ENCODE results near the gene CAGE1.

The CAGE1 gene

DNA sequence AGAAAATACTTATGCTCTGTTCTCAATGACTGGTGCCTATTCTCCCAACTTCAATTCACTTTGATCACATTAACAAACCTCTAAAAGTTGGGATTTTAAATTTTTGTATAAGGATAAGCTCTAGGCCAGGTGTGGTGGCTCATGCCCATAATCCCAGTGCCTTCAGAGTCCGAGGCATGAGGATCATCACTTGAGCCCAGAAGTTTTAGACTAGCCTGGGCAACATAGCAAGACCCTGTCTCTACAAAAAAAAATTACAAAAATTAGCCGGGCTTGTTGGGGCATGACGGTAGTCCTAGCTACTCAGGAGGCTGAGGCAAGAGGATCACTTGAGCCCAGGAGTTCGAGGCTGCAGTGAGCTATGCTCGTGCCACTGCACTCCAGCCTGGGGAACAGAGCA lies 80.5 kb downstream of the CAGE1 start:
- no peak for DNase-seq

DNA sequence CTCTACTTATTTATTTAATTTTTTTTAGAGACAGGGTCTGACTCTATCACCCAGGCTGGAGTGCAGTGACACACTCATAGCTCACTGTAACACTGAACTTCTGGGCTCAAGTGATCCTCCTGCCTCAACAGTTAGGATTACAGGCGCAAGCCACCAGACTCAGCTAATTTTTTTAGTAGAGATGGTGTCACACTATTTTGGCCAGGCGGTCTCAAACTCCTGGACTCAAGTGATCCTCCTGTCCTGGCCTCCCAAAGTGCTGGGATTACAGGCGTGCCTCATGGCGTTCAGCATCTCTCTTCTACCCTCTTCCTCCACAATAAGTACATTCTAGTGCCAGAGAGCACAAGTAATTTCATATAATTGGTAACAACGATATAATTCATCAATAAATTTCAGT lies 82.0 kb downstream of the CAGE1 start:
- DNase-seq, result no peak

DNA sequence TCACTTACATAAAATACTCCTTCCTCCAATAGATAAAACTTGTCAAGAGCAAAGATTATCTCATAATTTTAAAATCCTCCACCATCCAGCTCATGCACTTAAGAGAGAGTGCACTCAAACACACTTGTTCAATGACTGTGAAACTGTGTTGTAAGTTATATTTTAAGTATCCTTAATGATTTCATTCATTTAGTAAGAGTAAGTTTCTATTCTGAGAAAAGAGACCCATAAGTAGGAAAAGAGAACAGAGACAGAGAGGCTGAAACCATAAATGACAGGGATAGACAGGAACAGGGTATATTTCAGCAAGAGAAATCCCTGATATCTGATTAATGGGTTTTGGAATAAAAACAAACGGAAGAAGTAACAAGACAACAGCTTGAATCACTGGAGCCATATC lies 84.7 kb downstream of the CAGE1 start:
- no peak for DNase-seq

DNA sequence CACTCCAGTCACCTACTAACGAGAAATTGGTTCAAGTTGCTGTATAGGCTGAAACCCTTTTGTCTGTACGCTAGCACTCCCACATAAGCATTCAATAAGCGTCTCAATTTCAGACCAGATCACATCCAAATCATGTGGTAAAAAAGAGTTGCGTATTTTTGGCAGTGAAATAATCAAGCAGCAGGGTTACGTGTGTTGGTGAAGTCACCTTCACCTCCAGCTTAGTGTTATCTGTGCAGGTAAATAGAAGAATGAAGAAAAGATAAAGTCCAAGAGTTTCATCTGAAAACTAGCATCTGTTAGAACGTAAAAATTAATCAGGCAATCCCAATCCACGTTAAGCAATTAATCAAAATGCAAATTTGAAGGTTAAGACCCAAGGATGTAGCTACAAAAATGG lies 87.8 kb downstream of the CAGE1 start:
- no peak for DNase-seq

DNA sequence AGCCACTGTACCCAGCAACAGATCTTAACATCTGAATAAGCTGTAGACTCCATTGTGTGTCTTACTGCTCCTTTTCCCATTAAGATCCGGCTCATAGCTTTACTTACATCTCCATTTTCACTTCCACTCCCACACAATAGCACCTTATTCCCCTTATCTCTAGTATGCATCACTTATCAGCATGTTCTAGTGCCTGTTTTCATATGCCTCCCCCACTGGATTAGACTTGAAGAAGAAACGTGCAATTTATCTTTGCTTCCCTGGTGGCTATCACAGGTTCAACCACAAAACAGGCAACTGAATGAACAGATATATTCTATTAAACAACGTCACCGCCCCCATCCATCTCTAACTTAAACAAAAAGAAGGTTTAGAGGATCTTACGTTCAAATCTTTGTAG lies 88.6 kb downstream of the CAGE1 start:
- no peak for DNase-seq

DNA sequence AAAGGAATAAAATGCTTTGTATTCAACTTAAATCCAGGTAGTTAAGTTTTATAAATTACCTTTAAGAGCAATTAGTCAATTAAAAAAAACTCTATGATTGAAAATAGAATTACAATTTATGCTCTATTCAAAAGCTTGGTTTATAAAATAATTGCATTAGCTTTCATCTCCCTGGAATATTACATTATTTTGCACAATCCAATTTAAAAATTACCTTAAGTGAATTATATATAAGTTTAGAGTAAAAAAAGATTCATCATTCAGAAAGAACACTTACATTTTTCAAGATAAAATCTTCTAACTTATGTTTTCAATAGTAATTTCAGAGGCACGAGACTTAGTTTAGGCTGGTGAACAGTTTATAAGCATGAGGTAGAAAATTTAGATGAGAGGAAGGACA lies 91.4 kb downstream of the CAGE1 start:
- no peak for DNase-seq

DNA sequence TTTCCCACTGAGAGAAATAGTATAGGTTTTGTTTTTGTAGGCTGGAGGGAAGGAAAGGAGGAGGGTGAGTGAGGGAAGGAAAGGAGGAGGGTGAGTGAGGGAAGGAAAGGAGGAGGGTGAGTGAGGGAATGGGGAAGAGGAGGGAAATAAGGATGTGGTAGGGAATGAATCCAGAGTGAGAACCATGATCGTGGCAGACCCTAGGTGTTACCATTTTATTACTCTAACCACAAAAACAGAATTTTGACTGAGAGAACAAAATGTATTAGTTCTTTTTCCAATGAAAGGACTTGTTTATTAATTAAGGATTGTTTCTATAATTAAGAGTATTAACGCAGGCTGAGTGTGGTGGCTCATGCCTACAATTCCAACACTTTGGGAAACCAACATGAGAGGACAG lies 92.9 kb downstream of the CAGE1 start:
- no peak for DNase-seq

DNA sequence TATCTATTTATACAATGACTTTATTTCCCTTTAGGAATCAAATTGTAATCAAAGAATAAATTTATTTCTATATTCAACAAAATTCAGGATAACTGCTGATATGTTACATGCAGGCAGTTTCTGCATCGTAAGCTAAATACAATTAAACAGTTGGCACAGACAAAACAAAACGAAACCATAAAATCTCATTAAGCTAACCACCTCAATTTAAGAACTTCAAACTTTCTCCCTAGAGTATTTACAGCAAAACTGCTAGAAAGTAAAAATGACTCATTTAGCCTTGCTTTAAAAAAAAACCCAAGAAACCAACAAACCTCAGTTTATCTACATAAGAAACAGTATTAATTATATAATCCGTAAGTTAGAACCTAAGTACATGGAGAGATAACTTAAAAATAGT lies 93.6 kb downstream of the CAGE1 start:
- no peak for DNase-seq

DNA sequence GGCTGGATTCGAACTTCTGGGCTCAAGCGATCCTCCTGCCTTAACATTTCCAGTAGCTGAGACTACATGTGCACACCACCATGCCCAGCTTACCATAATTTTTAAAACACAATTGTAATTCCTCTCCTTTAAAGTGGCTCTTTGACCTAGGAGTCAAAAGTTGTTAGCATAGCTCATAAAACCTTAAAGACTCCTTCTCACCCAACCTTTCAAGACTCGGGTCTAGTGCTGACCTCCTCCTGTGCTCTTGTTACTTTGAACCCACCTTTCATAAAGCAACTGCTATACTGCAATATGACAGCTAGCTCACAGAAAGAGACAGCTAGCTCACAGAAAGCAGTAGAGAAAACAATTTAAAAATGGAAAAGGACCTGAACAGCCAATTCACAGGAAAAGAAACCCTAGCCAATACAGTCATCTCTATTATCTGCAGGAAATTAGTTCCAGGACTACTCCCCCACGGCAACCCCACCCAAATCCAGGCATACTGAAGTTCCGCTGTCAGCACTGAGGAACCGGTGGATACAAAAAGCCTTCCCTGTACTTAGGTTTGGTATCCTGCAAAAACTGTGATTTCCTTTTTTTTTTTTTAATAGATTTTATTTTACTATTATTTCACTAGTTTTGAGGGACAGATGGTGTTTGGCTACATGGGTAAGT lies 96.8 kb downstream of the CAGE1 start:
- no peak for DNase-seq

DNA sequence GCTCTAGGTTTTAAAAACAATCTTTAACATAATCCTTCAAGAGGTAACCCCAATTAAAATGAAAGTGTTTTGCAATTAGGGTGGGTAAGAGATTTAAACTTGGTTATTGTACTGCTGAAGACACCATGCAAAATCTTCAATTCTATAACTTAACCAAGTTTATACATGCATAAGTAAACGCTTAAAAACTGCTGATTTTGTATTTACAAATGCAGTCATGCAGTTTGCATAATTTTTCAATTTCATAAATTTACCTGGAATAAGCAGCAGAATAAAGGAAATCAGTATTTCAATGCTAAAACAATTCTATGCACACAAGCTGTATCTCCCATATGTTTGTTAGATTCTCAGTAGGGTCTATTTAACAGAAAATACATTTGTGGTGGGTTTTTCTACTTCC lies 99.5 kb downstream of the CAGE1 start:
- no peak for DNase-seq

DNA sequence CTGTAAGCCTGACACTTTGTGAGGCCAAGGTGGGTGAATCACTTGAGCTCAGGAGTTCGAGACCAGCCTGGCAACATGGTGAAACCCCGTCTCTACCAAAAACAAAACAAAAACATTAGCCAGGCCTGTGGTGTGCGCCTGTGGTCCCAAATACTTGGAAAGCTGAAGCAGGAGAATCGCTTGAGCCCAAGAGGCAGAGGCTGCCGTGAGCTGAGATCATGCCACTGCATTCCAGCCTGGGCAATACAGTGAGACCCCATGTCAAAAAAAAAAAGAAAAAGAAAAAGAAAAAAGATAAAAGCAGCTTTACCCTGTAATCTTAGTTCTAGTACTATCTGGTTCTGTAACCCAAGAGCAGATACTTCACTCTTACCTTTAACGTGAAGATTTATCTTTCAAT lies 104.1 kb downstream of the CAGE1 start:
- DNase-seq, result no peak

DNA sequence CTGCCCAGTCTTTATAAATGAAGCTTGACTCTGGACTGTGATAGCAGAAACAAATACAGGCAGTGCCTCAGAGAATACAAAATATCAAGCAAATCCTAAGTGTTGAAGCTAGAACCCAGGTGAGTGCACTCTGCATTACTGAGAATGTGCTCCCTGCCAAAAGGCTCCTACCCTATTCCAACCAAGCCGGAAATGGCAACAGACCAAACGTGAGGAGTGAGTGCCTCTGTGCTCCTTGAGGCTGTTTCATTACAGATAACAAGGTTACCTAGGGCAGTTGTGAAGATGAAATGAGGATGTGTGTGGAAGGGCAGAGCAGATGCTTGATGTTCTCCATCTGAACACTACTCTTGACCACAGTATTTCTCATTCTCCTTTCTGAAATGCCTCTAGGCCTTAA lies 105.9 kb downstream of the CAGE1 start:
- DNase-seq, result no peak

DNA sequence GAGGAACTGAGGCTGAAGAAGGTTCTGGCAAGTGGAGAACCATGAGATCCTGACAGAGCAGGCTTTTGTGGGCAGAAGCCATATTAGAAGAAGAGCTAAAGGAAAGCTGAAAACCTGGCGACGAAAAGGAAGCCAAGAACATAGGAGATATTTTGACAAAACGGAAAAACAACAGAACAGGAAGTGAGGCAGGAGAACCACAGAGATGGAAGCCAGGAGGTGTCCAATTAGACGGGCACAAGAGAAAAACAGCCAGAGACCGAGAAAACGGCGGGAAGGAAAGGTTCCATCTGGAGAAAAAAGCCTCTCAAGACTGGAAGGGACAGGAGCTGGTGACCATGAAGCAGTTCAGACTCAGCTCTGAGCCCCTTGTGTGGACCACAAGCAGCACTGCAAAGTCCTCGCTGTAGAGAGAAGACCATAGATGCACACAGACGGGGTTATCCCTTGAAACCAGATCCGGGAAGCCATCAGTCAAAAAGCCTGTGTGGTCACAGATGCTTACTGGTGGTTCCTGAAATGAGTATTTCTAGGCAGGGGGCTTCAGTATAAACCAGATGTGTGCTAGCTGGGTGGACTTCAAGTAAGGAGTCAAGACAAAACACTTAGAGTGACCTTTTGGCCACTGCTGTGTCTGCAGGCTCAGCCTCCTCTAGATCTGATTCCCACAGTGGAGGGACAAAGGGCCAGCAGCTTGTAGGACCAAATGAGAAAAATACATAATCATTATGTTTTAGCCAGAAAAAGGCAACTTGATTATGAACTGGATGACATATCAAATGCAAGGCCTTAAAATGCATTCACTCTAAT lies 107.2 kb downstream of the CAGE1 start:
- peak in 2 of 4 experiments; percentile 16 to 25 for DNase-seq

All from suppressor macrophage (primary cell).